ENCODE measurements around the gene PRSS2.

GRCh38 chr7:142745091-142745635 lies 25.6 kb upstream of the PRSS2 start:
- TF ChIP-seq CTCF (conservative IDR thresholded peaks at IDR 0.05; ENCODE audit: low read depth, low read length) (no peak), EZH2phosphoT487 (IDR thresholded peaks at IDR 0.05; ENCODE audit: borderline replicate concordance, low read length) (no peak)
